Keratinocyte (primary cell): ENCODE results near the gene DECR2. TPM values are rescaled to one million over a fixed set of nuclear protein-coding genes. Genes with fewer than 3 reads are reported as not detected.

Experiments used
- DNase-seq: peaks from one replicate; pipeline ENCODE4 v3.0.0-alpha.2; 2011; ENCODE audit warnings: low read depth, missing footprints, low spot score
- FAIRE-seq: peaks from 2 replicates; lab custom pipeline; 2011; peaks lifted over from hg19 to GRCh38; lab: Jason Lieb, UNC
- H2AFZ ChIP-seq: 2 replicates; pipeline ENCODE4 v1.6.0; 2012; ENCODE audit warnings: low read length, control low read depth, inconsistent platforms; ENCODE audit not compliant: control insufficient read depth
- H3K27ac ChIP-seq: 2 replicates; pipeline ENCODE4 v1.5.1; 2011; ENCODE audit warnings: low read length; ENCODE audit not compliant: control insufficient read depth, insufficient read depth
- H3K27me3 ChIP-seq: 3 replicates; pipeline ENCODE4 v1.6.0; 2011; ENCODE audit warnings: low read length; ENCODE audit not compliant: control insufficient read depth, insufficient read depth; ENCODE audit errors: extremely low read depth
- H3K36me3 ChIP-seq, 2 experiments: 2 replicates in 1 of 2; 3 replicates in 1 of 2; pipeline ENCODE4 v1.5.1; 2011; ENCODE audit warnings: low read length in 2 of 2, mild to moderate bottlenecking in 1 of 2; ENCODE audit not compliant: control insufficient read depth in 2 of 2, insufficient read depth in 2 of 2; ENCODE audit errors: extremely low read depth in 1 of 2
- H3K4me1 ChIP-seq: 3 replicates; pipeline ENCODE4 v1.5.1; 2011; ENCODE audit warnings: low read length; ENCODE audit not compliant: control insufficient read depth, insufficient read depth; ENCODE audit errors: extremely low read depth
- H3K4me2 ChIP-seq: 3 replicates; pipeline ENCODE4 v1.6.0; 2011; ENCODE audit warnings: low read depth, low read length; ENCODE audit not compliant: control insufficient read depth, insufficient read depth; ENCODE audit errors: extremely low read depth
- H3K4me3 ChIP-seq, 3 experiments: fragments of 200-600 bp in 1 of 3; sonication (generic) in 1 of 3; 2 replicates in 2 of 3; 3 replicates in 1 of 3; pipeline ENCODE4 v1.5.1; 2011 to 2016; ENCODE audit warnings: low read length in 3 of 3, mild to moderate bottlenecking in 3 of 3, control low read depth in 2 of 3, inconsistent platforms in 1 of 3, low read depth in 1 of 3, mixed read lengths in 1 of 3, mixed run types in 1 of 3, moderate library complexity in 1 of 3; ENCODE audit not compliant: control insufficient read depth in 2 of 3, insufficient read depth in 2 of 3; ENCODE audit errors: extremely low read depth in 1 of 3
- H3K79me2 ChIP-seq: 2 replicates; pipeline ENCODE4 v1.6.0; 2012; ENCODE audit warnings: low read length; ENCODE audit not compliant: control insufficient read depth, insufficient read depth
- H3K9ac ChIP-seq: 3 replicates; pipeline ENCODE4 v1.6.0; 2011; ENCODE audit warnings: low read length; ENCODE audit not compliant: control insufficient read depth, insufficient read depth; ENCODE audit errors: extremely low read depth
- H3K9me1 ChIP-seq: 3 replicates; pipeline ENCODE4 v1.6.0; 2011; ENCODE audit warnings: low read length; ENCODE audit not compliant: control insufficient read depth, insufficient read depth; ENCODE audit errors: extremely low read depth
- H3K9me3 ChIP-seq: 2 replicates; pipeline ENCODE4 v1.5.1; 2012; ENCODE audit warnings: low read depth, low read length; ENCODE audit not compliant: control insufficient read depth
- H4K20me1 ChIP-seq: 3 replicates; pipeline ENCODE4 v1.6.0; 2011; ENCODE audit warnings: low read length; ENCODE audit not compliant: control insufficient read depth, insufficient read depth; ENCODE audit errors: extremely low read depth
- EZH2 ChIP-seq: IDR thresholded peaks from one replicate; pipeline ENCODE4 v1.6.1; 2012; ENCODE audit warnings: inconsistent platforms, mild to moderate bottlenecking, low read length, moderate library complexity
- dilution Hi-C: fragments of 300-500 bp; cut with MboI; formaldehyde crosslinking; loops from one replicate; pipeline ENCODE4 v1.7.0; 2020; ENCODE audit warnings: low sequenced_read_pairs; ENCODE audit not compliant: extremely low pct_ligation_motif_present
- polyA plus RNA-seq, 5 experiments: library from polyadenylated mRNA; depleted of rRNA in 3 of 5; stranded (reverse) in 3 of 5; stranded (forward) in 1 of 5; unstranded in 1 of 5; fragments of >200 nt; gene quantifications; 1 replicate in 1 of 5; 2 replicates in 3 of 5; 3 replicates in 1 of 5; pipeline versions ENCODE4 v1.2.1 to v1.2.3, GENCODE V29; 2011 to 2012; ENCODE audit warnings: missing spikeins in 2 of 5, low read depth in 1 of 5, low replicate concordance in 1 of 5
- TF ChIP-seq, protein P1 (sequence below), 3 experiments: IDR thresholded peaks in 1 of 3; conservative IDR thresholded peaks in 1 of 3; optimal IDR thresholded peaks in 1 of 3; 2 replicates in 2 of 3; 3 replicates in 1 of 3; pipeline versions ENCODE3 to v1.5.1; 2011; ENCODE audit warnings: low read length in 3 of 3, mild to moderate bottlenecking in 3 of 3, moderate library complexity in 2 of 3, control low read depth in 1 of 3, inconsistent platforms in 1 of 3; ENCODE audit not compliant: insufficient read depth in 2 of 3; ENCODE audit errors: extremely low read depth in 1 of 3

DECR2 gene
- polyA plus RNA-seq, 1 donor (not counting 4 experiments of a cell fraction or from before 2014, with no cell fraction given) = 14.2 TPM

DNA sequence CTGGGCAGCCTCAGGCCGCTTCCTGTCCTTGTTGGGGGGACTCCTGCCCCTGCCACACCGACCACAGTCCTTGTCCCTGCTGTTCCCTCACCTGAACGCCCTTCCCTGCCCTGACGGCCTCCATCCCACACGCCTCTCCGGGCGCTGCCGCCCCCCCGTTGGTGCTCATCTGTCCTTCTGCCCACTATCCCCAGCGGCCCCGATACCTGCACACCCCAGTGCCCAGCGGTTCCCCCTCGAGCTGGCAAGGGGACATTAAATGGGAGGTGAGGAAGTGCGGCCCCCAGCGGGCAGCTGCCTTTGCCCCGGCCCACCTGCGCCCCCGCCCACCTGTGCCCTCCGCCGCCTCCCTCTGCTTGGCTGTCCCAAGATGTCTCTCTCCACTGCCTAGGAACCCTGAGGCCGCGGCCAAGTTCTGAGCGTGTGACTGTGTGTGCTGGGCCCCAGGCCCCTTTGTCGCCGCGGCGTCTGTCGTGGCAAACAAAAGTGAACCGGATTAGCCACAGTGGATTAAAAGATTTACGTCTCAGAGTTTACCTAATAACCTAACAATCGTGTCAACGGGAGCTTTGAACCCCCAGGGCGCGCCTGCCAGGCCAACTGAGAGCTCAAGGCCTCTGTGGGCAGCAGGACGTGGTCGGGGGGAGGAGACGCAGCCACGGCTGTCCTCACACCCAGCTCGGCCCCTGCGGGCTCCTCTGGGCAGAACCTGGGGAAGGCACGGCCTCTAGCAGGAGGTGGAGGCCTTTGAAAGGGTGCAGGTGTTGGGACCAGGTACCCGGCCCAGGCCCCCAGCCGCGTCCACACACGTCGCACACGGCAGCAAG, 41.6 kb upstream of the DECR2 start:
- H4K20me1 ChIP-seq = no peaks in the 10 kb centered on the region
- no peaks in the 10 kb centered on the region for H3K36me3 ChIP-seq
- no peak overlapping the region for H3K4me3 ChIP-seq
- H3K79me2 ChIP-seq = no peaks in the 10 kb centered on the region
- TF ChIP-seq, protein P1, sequence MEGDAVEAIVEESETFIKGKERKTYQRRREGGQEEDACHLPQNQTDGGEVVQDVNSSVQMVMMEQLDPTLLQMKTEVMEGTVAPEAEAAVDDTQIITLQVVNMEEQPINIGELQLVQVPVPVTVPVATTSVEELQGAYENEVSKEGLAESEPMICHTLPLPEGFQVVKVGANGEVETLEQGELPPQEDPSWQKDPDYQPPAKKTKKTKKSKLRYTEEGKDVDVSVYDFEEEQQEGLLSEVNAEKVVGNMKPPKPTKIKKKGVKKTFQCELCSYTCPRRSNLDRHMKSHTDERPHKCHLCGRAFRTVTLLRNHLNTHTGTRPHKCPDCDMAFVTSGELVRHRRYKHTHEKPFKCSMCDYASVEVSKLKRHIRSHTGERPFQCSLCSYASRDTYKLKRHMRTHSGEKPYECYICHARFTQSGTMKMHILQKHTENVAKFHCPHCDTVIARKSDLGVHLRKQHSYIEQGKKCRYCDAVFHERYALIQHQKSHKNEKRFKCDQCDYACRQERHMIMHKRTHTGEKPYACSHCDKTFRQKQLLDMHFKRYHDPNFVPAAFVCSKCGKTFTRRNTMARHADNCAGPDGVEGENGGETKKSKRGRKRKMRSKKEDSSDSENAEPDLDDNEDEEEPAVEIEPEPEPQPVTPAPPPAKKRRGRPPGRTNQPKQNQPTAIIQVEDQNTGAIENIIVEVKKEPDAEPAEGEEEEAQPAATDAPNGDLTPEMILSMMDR (optimal IDR thresholded peaks at IDR 0.05 in 1 of 3, IDR thresholded peaks at IDR 0.05 in 1 of 3, conservative IDR thresholded peaks at IDR 0.05 in 1 of 3; ENCODE audit: extremely low read depth in 1 of 3, insufficient read depth in 2 of 3, low read length in 3 of 3) = no peak
- no peak for TF ChIP-seq EZH2
- peaks cover 9% of the 10 kb centered on the region for H3K27me3 ChIP-seq
- no peaks in the 10 kb centered on the region for H3K9me1 ChIP-seq
- H3K9ac ChIP-seq = no peak overlapping the region
- H3K9me3 ChIP-seq = no peaks in the 10 kb centered on the region
- FAIRE-seq (no peak), DNase-seq (no peak)
- H3K27ac ChIP-seq = no peak overlapping the region
- no peak overlapping the region for H3K4me2 ChIP-seq
- dilution Hi-C loops = no loop called here
- H3K4me1 ChIP-seq = no peaks in the 10 kb centered on the region
- no peak overlapping the region for H2AFZ ChIP-seq

DNA sequence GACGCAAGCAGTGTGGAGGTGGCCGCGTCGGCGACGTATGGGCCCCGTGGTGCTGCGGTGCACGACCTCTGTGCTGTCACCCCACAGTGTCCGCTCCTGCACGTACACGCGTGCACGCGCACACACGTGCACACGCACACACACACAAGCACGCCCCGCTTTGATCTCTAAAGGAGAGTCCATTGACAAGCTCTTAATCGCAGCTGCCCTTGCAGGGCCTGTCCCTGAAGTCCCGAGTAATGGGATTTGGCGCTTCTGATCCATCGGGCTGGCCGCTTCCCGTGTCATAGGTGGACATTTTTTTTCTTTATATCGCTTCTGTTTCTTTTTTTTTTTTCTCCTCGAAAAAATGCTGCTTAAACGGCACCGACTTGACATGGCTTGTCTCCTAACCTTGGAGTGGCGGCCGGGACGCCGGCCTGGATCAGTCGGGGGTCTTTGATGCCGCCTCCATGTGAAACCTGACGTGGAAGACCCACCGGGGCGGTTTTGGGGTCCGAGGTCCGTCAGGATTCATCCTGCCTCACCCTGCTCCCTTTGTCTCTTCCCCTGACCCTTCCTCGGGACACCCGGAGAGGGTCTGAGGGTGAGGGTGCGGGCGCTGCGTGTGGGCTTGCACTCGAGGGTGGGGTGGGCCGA, 40.9 kb upstream of the DECR2 start:
- no peaks in the 10 kb centered on the region for H3K36me3 ChIP-seq
- no peaks in the 10 kb centered on the region for H3K9me3 ChIP-seq
- TF ChIP-seq, protein P1 (optimal IDR thresholded peaks at IDR 0.05 in 1 of 3, IDR thresholded peaks at IDR 0.05 in 1 of 3, conservative IDR thresholded peaks at IDR 0.05 in 1 of 3; ENCODE audit: extremely low read depth in 1 of 3, insufficient read depth in 2 of 3, low read length in 3 of 3) = no peak
- no peak for TF ChIP-seq EZH2
- no peak overlapping the region for H3K4me3 ChIP-seq
- no peak overlapping the region for H2AFZ ChIP-seq
- DNase-seq (no peak), FAIRE-seq (no peak)
- peaks cover 9% of the 10 kb centered on the region for H3K27me3 ChIP-seq
- H3K4me1 ChIP-seq = no peaks in the 10 kb centered on the region
- H3K27ac ChIP-seq = no peak overlapping the region
- dilution Hi-C loops = no loop called here
- H4K20me1 ChIP-seq = no peaks in the 10 kb centered on the region
- H3K9ac ChIP-seq = no peak overlapping the region
- no peaks in the 10 kb centered on the region for H3K79me2 ChIP-seq
- H3K9me1 ChIP-seq = no peaks in the 10 kb centered on the region
- no peak overlapping the region for H3K4me2 ChIP-seq
